ENCODE data around the gene CLEC10A.

CLEC10A gene

GRCh38 chr17:7038025-7038862 is 41.8 kb downstream of the CLEC10A start:
- DNase-seq (ENCODE audit: low spot score), result no peak

GRCh38 chr17:7035591-7036368 is 44.3 kb downstream of the CLEC10A start, which contains the start of gene SLC16A13:
Gene SLC16A13 (plus strand): TSS chr17:7036015. CDS start chr17:7036383, 368 bp downstream.
- peak; percentile 99 for DNase-seq (ENCODE audit: low spot score)

GRCh38 chr17:7034955-7035590 is 45.0 kb downstream of the CLEC10A start:
- peak; percentile 54 for DNase-seq (ENCODE audit: low spot score)

- DNase-seq (ENCODE audit: low spot score), result peak; percentile 42
Observed at GRCh38 chr17:7029659-7030058, 50.4 kb downstream of the CLEC10A start.

- DNase-seq (ENCODE audit: low spot score), result no peak
Observed at GRCh38 chr17:7029096-7029495, 51.0 kb downstream of the CLEC10A start.

- no peak for DNase-seq (ENCODE audit: low spot score)
Observed at GRCh38 chr17:7027335-7027734, 52.7 kb downstream of the CLEC10A start.

GRCh38 chr17:7026471-7027115 is 53.5 kb downstream of the CLEC10A start:
- no peak for DNase-seq (ENCODE audit: low spot score)

- no peak for DNase-seq (ENCODE audit: low spot score)
Observed at GRCh38 chr17:7025245-7025644, 54.8 kb downstream of the CLEC10A start.

All from CD4-positive, alpha-beta T cell treated with Interleukin-2 at 100 ng/mL for 4 hours (primary cell).